HEK293 (cell line): ENCODE data around the gene KDM6A.
A peak's percentile ranks its signal among the peaks of the same experiment; 100 is the strongest.
"Not testable (repeated sequence)": the region's sequence is repeated elsewhere in the genome, so short reads cannot be mapped to it uniquely, and the experiment has no call there.

Source experiments
- CTCF ChIA-PET: fragments of 350-600 bp; formaldehyde crosslinking; extraction: SDS; loops from one replicate; lab custom pipeline; 2021; ENCODE audit warnings: antibody characterized with exemption; lab: Yijun Ruan, JAX
- POLR2A ChIA-PET: fragments of 300-600 bp; formaldehyde crosslinking; extraction: SDS; loops from one replicate; lab custom pipeline; 2020; ENCODE audit warnings: antibody characterized with exemption, inconsistent platforms; lab: Yijun Ruan, JAX
- H3K27ac ChIP-seq: fragments of 200-500 bp; sonication (Bioruptor generic); 2 replicates; pipeline ENCODE4 v1.5.1; 2014; ENCODE audit warnings: low read depth, low read length, control low read depth, inconsistent platforms; ENCODE audit errors: extremely low read depth
- H3K36me3 ChIP-seq, 2 experiments: fragments of 200-500 bp in 1 of 2; sonication (Bioruptor generic) in 1 of 2; 1 replicate in 1 of 2; 2 replicates in 1 of 2; pipeline ENCODE4 v1.5.1; 2014 to 2017; ENCODE audit warnings: inconsistent platforms in 2 of 2, low read length in 2 of 2; ENCODE audit not compliant: control insufficient read depth in 2 of 2, insufficient read depth in 1 of 2
- H3K4me1 ChIP-seq: fragments of 200-500 bp; sonication (Bioruptor generic); 2 replicates; pipeline ENCODE4 v1.5.1; 2014; ENCODE audit warnings: mild to moderate bottlenecking, low read length, inconsistent platforms; ENCODE audit not compliant: control insufficient read depth, insufficient read depth
- H3K4me3 ChIP-seq: 2 replicates; pipeline ENCODE4 v1.5.1; 2011; ENCODE audit warnings: low read depth, mild to moderate bottlenecking, control low read depth, low read length, moderate library complexity
- H3K9me3 ChIP-seq: fragments of 200-500 bp; sonication (Bioruptor generic); 2 replicates; pipeline ENCODE4 v1.5.1; 2014; ENCODE audit warnings: low read depth, low read length, inconsistent platforms; ENCODE audit not compliant: control insufficient read depth, insufficient read depth
- BCL11A ChIP-seq: fragments of 450-650 bp; formaldehyde crosslinking; IDR thresholded peaks from 2 replicates; pipeline ENCODE4 v1.5.1; 2016; ENCODE audit warnings: low read depth, missing biosample characterization, missing genetic modification characterization
- EGR2 ChIP-seq: fragments of 450-650 bp; formaldehyde crosslinking; IDR thresholded peaks from 2 replicates; pipeline ENCODE4 v1.5.1; 2016; ENCODE audit warnings: low read depth, missing biosample characterization, missing genetic modification characterization
- SETDB1 ChIP-seq: IDR thresholded peaks from one replicate; pipeline ENCODE4 v1.6.1; 2017; ENCODE audit warnings: mild to moderate bottlenecking, low read length, moderate library complexity, mixed read lengths; ENCODE audit not compliant: insufficient read length
- ZBTB21 ChIP-seq: fragments of 450-650 bp; formaldehyde crosslinking; IDR thresholded peaks from 2 replicates; pipeline ENCODE4 v1.5.1; 2017; ENCODE audit warnings: missing biosample characterization, missing genetic modification characterization
- ZFHX2 ChIP-seq: fragments of 450-650 bp; formaldehyde crosslinking; conservative IDR thresholded peaks from 2 replicates; pipeline ENCODE4 v1.5.1; 2016; ENCODE audit warnings: missing biosample characterization, missing genetic modification characterization
- ZFP41 ChIP-seq: fragments of 450-650 bp; formaldehyde crosslinking; IDR thresholded peaks from 2 replicates; pipeline ENCODE4 v1.5.1; 2016; ENCODE audit warnings: missing biosample characterization, missing genetic modification characterization, borderline replicate concordance
- ZNF121 ChIP-seq: fragments of 450-650 bp; formaldehyde crosslinking; IDR thresholded peaks from 2 replicates; pipeline ENCODE4 v1.5.1; 2016; ENCODE audit warnings: missing biosample characterization, missing genetic modification characterization
- ZNF169 ChIP-seq: fragments of 450-650 bp; formaldehyde crosslinking; IDR thresholded peaks from 2 replicates; pipeline ENCODE4 v1.5.1; 2016; ENCODE audit warnings: missing biosample characterization, missing genetic modification characterization
- ZNF274 ChIP-seq, 2 experiments: fragments of 200-500 bp in 1 of 2; fragments of 450-650 bp in 1 of 2; sonication (Bioruptor generic) in 1 of 2; formaldehyde crosslinking in 1 of 2; IDR thresholded peaks; 2 replicates each; pipeline versions ENCODE4 v1.5.1 to v1.6.1; 2014 to 2016; ENCODE audit warnings: borderline replicate concordance in 1 of 2, inconsistent platforms in 1 of 2, low read length in 1 of 2, missing biosample characterization in 1 of 2, missing genetic modification characterization in 1 of 2
- ZNF416 ChIP-seq: fragments of 450-650 bp; formaldehyde crosslinking; IDR thresholded peaks from 2 replicates; pipeline ENCODE4 v1.5.1; 2016; ENCODE audit warnings: missing biosample characterization, missing genetic modification characterization
- ZNF48 ChIP-seq: fragments of 450-650 bp; formaldehyde crosslinking; IDR thresholded peaks from 2 replicates; pipeline ENCODE4 v1.5.1; 2016; ENCODE audit warnings: missing biosample characterization, missing genetic modification characterization
- ZNF518A ChIP-seq: fragments of 450-650 bp; formaldehyde crosslinking; conservative IDR thresholded peaks from 2 replicates; pipeline ENCODE4 v1.5.1; 2016; ENCODE audit warnings: low read depth, missing biosample characterization, missing genetic modification characterization
- ZNF571 ChIP-seq: fragments of 450-650 bp; formaldehyde crosslinking; IDR thresholded peaks from 2 replicates; pipeline ENCODE4 v1.5.0; 2017; ENCODE audit warnings: missing biosample characterization, missing genetic modification characterization
- ZSCAN16 ChIP-seq: fragments of 450-650 bp; formaldehyde crosslinking; IDR thresholded peaks from 2 replicates; pipeline ENCODE4 v1.5.1; 2016; ENCODE audit warnings: missing biosample characterization, missing genetic modification characterization

KDM6A gene

GRCh38 chrX:44938111-44938510 is 65.1 kb downstream of the KDM6A start:
- ChIA-PET POLR2A (no interaction called here), CTCF (no interaction called here)
- H3K27ac ChIP-seq = no peak overlapping the region
- TF ChIP-seq ZBTB21 (no peak), ZNF121 (tag by site-specific recombination) (0 out of 2 replicates have a peak, but pooled peaks have one; percentile 2)
- no peak overlapping the region for H3K4me3 ChIP-seq
- no peaks in the 10 kb centered on the region for H3K9me3 ChIP-seq
- H3K4me1 ChIP-seq = 0 out of 2 replicates have a peak, but pooled peaks cover 10% of the 10 kb centered on the region
- H3K36me3 ChIP-seq = no peaks in the 10 kb centered on the region; a peak in 1 of 3 replicates

- H3K4me1 ChIP-seq, H3K4me3 ChIP-seq, H3K9me3 ChIP-seq, H3K36me3 ChIP-seq, H3K27ac ChIP-seq, CTCF ChIA-PET: not testable (repeated sequence)
- POLR2A ChIA-PET = interaction anchor here (0.7 kb wide), 1 partner anchor 15 kb away, joined by 4 read pairs; no protein-coding TSS in a partner anchor
These were observed 67.6 kb downstream of the KDM6A start for GRCh38 chrX:44940541-44940940.

GRCh38 chrX:44943007-44943406 is 70.0 kb downstream of the KDM6A start:
- ChIA-PET CTCF (no interaction called here), POLR2A (no interaction called here)
- no peaks in the 10 kb centered on the region for H3K4me1 ChIP-seq
- no peaks in the 10 kb centered on the region; a peak in 1 of 3 replicates for H3K36me3 ChIP-seq
- no peak overlapping the region for H3K27ac ChIP-seq
- TF ChIP-seq ZNF274 (IDR thresholded peaks at IDR 0.05; ENCODE audit: low read length) = no peak
- no peak for TF ChIP-seq ZNF274 (tag by site-specific recombination; IDR thresholded peaks at IDR 0.05; ENCODE audit: borderline replicate concordance)
- TF ChIP-seq ZNF416 (tag by site-specific recombination) = no peak
- no peak for TF ChIP-seq ZFHX2 (tag by site-specific recombination)
- no peak for TF ChIP-seq ZSCAN16 (tag by site-specific recombination)
- TF ChIP-seq ZNF518A (tag by site-specific recombination) = no peak
- TF ChIP-seq ZNF571 = no peak
- H3K9me3 ChIP-seq = no peaks in the 10 kb centered on the region
- no peak overlapping the region for H3K4me3 ChIP-seq

GRCh38 chrX:44944894-44945293 is 71.9 kb downstream of the KDM6A start:
- H3K27ac ChIP-seq = no peak overlapping the region
- peaks cover 10% of the 10 kb centered on the region for H3K4me1 ChIP-seq
- no peaks in the 10 kb centered on the region; a peak in 1 of 3 replicates for H3K36me3 ChIP-seq
- no peaks in the 10 kb centered on the region for H3K9me3 ChIP-seq
- H3K4me3 ChIP-seq = no peak overlapping the region
- ChIA-PET POLR2A (no interaction called here), CTCF (interaction anchor here (0.5 to 1.3 kb wide), 5 partner anchors 12 to 1137 kb away, joined by 3 to 4 read pairs (median 3); no protein-coding TSS in a partner anchor)
- TF ChIP-seq ZBTB21 = no peak
- no peak for TF ChIP-seq ZNF48
- no peak for TF ChIP-seq EGR2
- no peak for TF ChIP-seq BCL11A
- no peak for TF ChIP-seq ZFP41
- TF ChIP-seq SETDB1 = peak; percentile 59
- no peak for TF ChIP-seq ZNF169 (tag by site-specific recombination)
